ENCODE measurements around the gene PIGW. TPM values are rescaled to one million over a fixed set of nuclear protein-coding genes. Genes with fewer than 3 reads are reported as not detected.

PIGW gene
- total and polyA plus RNA-seq, 2 of the 8 experiments (the other 6 are each of a cell fraction or from before 2014, with no cell fraction given) = 12.1 to 28.9 TPM

DNA sequence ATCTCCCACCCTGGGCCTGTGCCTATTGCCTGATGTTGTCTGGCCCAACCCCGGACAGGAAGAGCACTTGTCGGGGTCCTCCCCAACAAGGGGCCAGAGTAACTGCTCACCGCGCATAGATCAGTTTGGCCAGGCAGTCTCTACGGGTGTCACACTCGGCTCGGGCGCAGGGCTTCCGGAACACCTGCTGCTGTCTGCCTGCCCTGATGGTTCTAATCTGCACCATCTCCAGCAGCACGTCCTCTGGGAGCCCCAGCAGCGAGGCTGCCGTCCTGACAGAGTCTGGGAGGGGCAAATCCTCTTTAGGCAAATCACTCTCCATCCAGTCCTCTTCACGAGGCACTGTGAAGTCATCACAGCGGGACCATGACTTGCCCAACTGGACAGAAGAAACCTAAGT, 24.2 kb upstream of the PIGW start (continued):
- TF ChIP-seq CHD7 (IDR thresholded peaks at IDR 0.05; ENCODE audit: insufficient replicate concordance, low read length) (no peak), NRF1 (IDR thresholded peaks at IDR 0.05; ENCODE audit: low read depth, low read length) (no peak), TAF1 (IDR thresholded peaks at IDR 0.05; ENCODE audit: low read depth, low read length) (no peak), CEBPB (IDR thresholded peaks at IDR 0.05; ENCODE audit: low read depth, low read length) (no peak), RFX5 (IDR thresholded peaks at IDR 0.05; ENCODE audit: borderline replicate concordance, low read depth, low read length) (no peak), FOSL1 (IDR thresholded peaks at IDR 0.05; ENCODE audit: insufficient read depth, low read depth, low read length) (no peak), MAFK (IDR thresholded peaks at IDR 0.05; ENCODE audit: low read depth, low read length) (no peak), RBBP5 (IDR thresholded peaks at IDR 0.05; ENCODE audit: borderline replicate concordance, low read depth, low read length) (no peak), BRCA1 (IDR thresholded peaks at IDR 0.05; ENCODE audit: low read depth, low read length) (no peak), POLR2A (IDR thresholded peaks at IDR 0.05; ENCODE audit: control extremely low read depth in 1 of 2, low read depth in 2 of 2, low read length in 2 of 2) (no peak), RXRA (IDR thresholded peaks at IDR 0.05; ENCODE audit: insufficient read depth, low read depth, low read length) (no peak), NANOG (IDR thresholded peaks at IDR 0.05; ENCODE audit: insufficient read depth, low read depth, low read length, poor library complexity, severe bottlenecking) (no peak)

Data from H1 (cell line).